ENCODE data around the gene ATF6.

ATF6 gene

GRCh38 chr1:162008799-162009198 is 242.7 kb downstream of the ATF6 start:
- no peak for DNase-seq

GRCh38 chr1:162009501-162010174 is 243.5 kb downstream of the ATF6 start:
- no peak for DNase-seq

- DNase-seq = no peak
Observed at GRCh38 chr1:162010175-162010506, 244.0 kb downstream of the ATF6 start.

- DNase-seq = no peak
Observed at GRCh38 chr1:162011337-162012012, 245.4 kb downstream of the ATF6 start.

- DNase-seq = no peak
Observed at GRCh38 chr1:162013289-162013688, 247.2 kb downstream of the ATF6 start.

Measured in hippocampal formation (tissue), 2 donors.